GM23338 (cell line): Measurements from ENCODE around the gene C1QTNF7. TPM values are rescaled to one million over a fixed set of nuclear protein-coding genes. Genes with fewer than 3 reads are reported as not detected.

ENCODE experiments used
- ATAC-seq: fragments of 200-7000 bp; cut with Tn5 transposase; 3 replicates; pipeline ENCODE4 v1.9.1; 2020
- DNase-seq: peaks from one replicate; pipeline ENCODE4 v3.0.0-alpha.2; 2015; ENCODE audit warnings: low spot score
- H2AFZ ChIP-seq: fragments of 200-600 bp; sonication (generic); 2 replicates; pipeline ENCODE4 v1.8.0; 2016; ENCODE audit warnings: antibody characterized with exemption, mild to moderate bottlenecking, moderate library complexity
- H3F3A ChIP-seq: fragments of 200-600 bp; sonication (generic); replicated peaks from 2 replicates; pipeline ENCODE4 v1.8.0; 2017; ENCODE audit warnings: antibody characterized with exemption, mixed run types, low read depth
- H3K27ac ChIP-seq: fragments of 200-600 bp; sonication (generic); 2 replicates; pipeline ENCODE4 v1.6.1; 2016; ENCODE audit warnings: low read depth
- H3K27me3 ChIP-seq: fragments of 200-600 bp; sonication (generic); 2 replicates; pipeline ENCODE4 v1.8.0; 2016; ENCODE audit warnings: mild to moderate bottlenecking, mixed run types, moderate library complexity; ENCODE audit not compliant: insufficient read depth
- H3K36me3 ChIP-seq: fragments of 200-600 bp; sonication (generic); 2 replicates; pipeline ENCODE4 v1.8.0; 2016; ENCODE audit warnings: mild to moderate bottlenecking; ENCODE audit not compliant: insufficient read depth
- H3K4me1 ChIP-seq: fragments of 200-600 bp; sonication (generic); 2 replicates; pipeline ENCODE4 v1.8.0; 2016; ENCODE audit warnings: mild to moderate bottlenecking, moderate library complexity; ENCODE audit not compliant: insufficient read depth
- H3K4me2 ChIP-seq: fragments of 200-600 bp; sonication (generic); 2 replicates; pipeline ENCODE4 v1.7.1; 2017; ENCODE audit warnings: mixed run types
- H3K4me3 ChIP-seq: fragments of 200-600 bp; sonication (generic); 2 replicates; pipeline ENCODE4 v1.6.1; 2016; ENCODE audit warnings: mixed run types
- H3K79me2 ChIP-seq: fragments of 200-600 bp; sonication (generic); replicated peaks from 2 replicates; pipeline ENCODE4 v1.8.0; 2017; ENCODE audit warnings: mild to moderate bottlenecking; ENCODE audit not compliant: insufficient read depth
- H3K9me2 ChIP-seq: fragments of 200-600 bp; sonication (generic); 2 replicates; pipeline ENCODE4 v1.8.0; 2017; ENCODE audit not compliant: insufficient read depth
- H4K20me1 ChIP-seq: fragments of 200-600 bp; sonication (generic); replicated peaks from 2 replicates; pipeline ENCODE4 v1.8.0; 2017; ENCODE audit warnings: mild to moderate bottlenecking; ENCODE audit not compliant: insufficient read depth
- H3K27ac Mint-ChIP-seq: 2 replicates; pipeline ENCODE4 v1.8.0; 2020; ENCODE audit warnings: inconsistent platforms, mild to moderate bottlenecking, moderate library complexity, mixed read lengths
- H3K27me3 Mint-ChIP-seq: 3 replicates; pipeline ENCODE4 v1.8.0; 2022; ENCODE audit warnings: low read depth, mild to moderate bottlenecking, moderate library complexity, mixed read lengths, inconsistent platforms; ENCODE audit not compliant: insufficient read depth, poor library complexity
- H3K36me3 Mint-ChIP-seq: 3 replicates; pipeline ENCODE4 v1.8.0; 2021; ENCODE audit warnings: low read depth, mild to moderate bottlenecking, inconsistent platforms, moderate library complexity, mixed read lengths
- H3K4me1 Mint-ChIP-seq: 3 replicates; pipeline ENCODE4 v1.8.0; 2020; ENCODE audit warnings: mild to moderate bottlenecking, inconsistent platforms, mixed read lengths
- H3K4me3 Mint-ChIP-seq: 3 replicates; pipeline ENCODE4 v1.8.0; 2021; ENCODE audit warnings: moderate library complexity, mild to moderate bottlenecking, inconsistent platforms, mixed read lengths
- H3K9me3 Mint-ChIP-seq: 3 replicates; pipeline ENCODE4 v1.8.0; 2020; ENCODE audit warnings: moderate library complexity, mild to moderate bottlenecking, inconsistent platforms, mixed read lengths
- CREB1 ChIP-seq: fragments of 250-450 bp; sonication (Bioruptor Pico); IDR thresholded peaks from 2 replicates; pipeline ENCODE4 v1.5.0; 2020; ENCODE audit warnings: low read depth, mild to moderate bottlenecking, moderate library complexity
- ETS1 ChIP-seq: IDR thresholded peaks from 2 replicates; pipeline ENCODE4 v1.6.1; 2016; ENCODE audit warnings: antibody characterized with exemption
- EZH2 ChIP-seq: fragments of 200-600 bp; sonication (generic); IDR thresholded peaks from one replicate; pipeline ENCODE4 v1.8.0; 2017; ENCODE audit warnings: antibody characterized with exemption, mild to moderate bottlenecking, low read depth; ENCODE audit not compliant: unreplicated experiment
- EZH2phosphoT487 ChIP-seq: fragments of 200-600 bp; sonication (generic); IDR thresholded peaks from one replicate; pipeline ENCODE4 v1.8.1; 2018; ENCODE audit warnings: antibody characterized with exemption; ENCODE audit not compliant: unreplicated experiment
- NANOG ChIP-seq: IDR thresholded peaks from 2 replicates; pipeline ENCODE4 v1.6.1; 2016; ENCODE audit warnings: antibody characterized with exemption, borderline replicate concordance
- POLR2AphosphoS5 ChIP-seq: IDR thresholded peaks from 2 replicates; pipeline ENCODE4 v1.6.1; 2016; ENCODE audit warnings: antibody characterized with exemption, low read depth
- REST ChIP-seq: IDR thresholded peaks from one replicate; pipeline ENCODE4 v1.6.1; 2018; ENCODE audit warnings: antibody characterized with exemption; ENCODE audit not compliant: unreplicated experiment
- STAT1 ChIP-seq: IDR thresholded peaks from one replicate; pipeline ENCODE4 v1.6.1; 2016; ENCODE audit warnings: antibody characterized with exemption; ENCODE audit not compliant: unreplicated experiment
- ZNF114 ChIP-seq: fragments of 250-450 bp; sonication (Bioruptor Pico); IDR thresholded peaks from 2 replicates; pipeline ENCODE4 v1.5.0; 2020; ENCODE audit warnings: mild to moderate bottlenecking, moderate library complexity
- ZNF331 ChIP-seq: fragments of 250-450 bp; sonication (Bioruptor Pico); IDR thresholded peaks from 2 replicates; pipeline ENCODE4 v1.5.0; 2020; ENCODE audit warnings: low read depth, mild to moderate bottlenecking, moderate library complexity
- ZNF462 ChIP-seq: fragments of 250-450 bp; sonication (Bioruptor Pico); IDR thresholded peaks from 2 replicates; pipeline ENCODE4 v1.5.0; 2020; ENCODE audit warnings: mild to moderate bottlenecking, moderate library complexity
- polyA plus RNA-seq: library from polyadenylated mRNA; unstranded; fragments of >200 nt; fragmentation: Nextera tagmentation; extraction: Ambion mirVana; gene quantifications from 2 replicates; pipeline ENCODE4 v1.2.1, GENCODE V29; 2016
- total RNA-seq: library from RNA; depleted of rRNA; stranded (reverse); fragments of >200 nt; shearing (Covaris generic); gene quantifications from 2 replicates; pipeline ENCODE4 v1.2.3, GENCODE V29; 2014

The C1QTNF7 gene
- total and polyA plus RNA-seq, 2 experiments from 2014 or later, result not detected

DNA sequence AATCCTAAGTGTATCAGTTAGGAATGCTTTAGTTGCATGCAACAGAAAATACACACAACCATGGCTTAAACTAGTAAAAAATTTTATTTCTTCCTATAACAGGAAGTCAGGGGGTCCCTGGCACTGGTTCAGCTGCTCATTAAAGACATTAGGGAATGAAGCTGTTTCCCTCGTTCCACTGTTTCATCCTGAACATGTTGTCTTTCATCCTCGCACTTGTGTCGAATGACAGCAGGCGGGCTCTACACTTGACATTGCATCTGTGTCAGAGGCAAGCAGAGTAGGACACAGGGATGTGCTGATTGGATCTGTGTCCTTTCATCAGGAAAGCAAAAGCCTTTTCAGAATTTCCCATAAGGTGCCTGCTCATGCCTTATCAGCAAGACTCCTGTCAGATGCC, 22.8 kb upstream of the C1QTNF7 start:
- ATAC-seq, result no peak
- Mint-ChIP-seq H3K4me3 (no peak overlapping the region), H3K27me3 (no peaks in the 10 kb centered on the region), H3K36me3 (no peaks in the 10 kb centered on the region), H3K9me3 (no peaks in the 10 kb centered on the region), H3K4me1 (peaks cover 21% of the 10 kb centered on the region), H3K27ac (no peak overlapping the region)
- Histone ChIP-seq H3K4me1 (peaks cover 11% of the 10 kb centered on the region), H4K20me1 (no peaks in the 10 kb centered on the region), H3K9me2 (no peaks in the 10 kb centered on the region), H3K36me3 (no peaks in the 10 kb centered on the region), H3F3A (no peaks in the 10 kb centered on the region), H3K27me3 (no peaks in the 10 kb centered on the region), H3K4me3 (no peak overlapping the region), H2AFZ (no peak overlapping the region), H3K27ac (no peak overlapping the region), H3K79me2 (no peaks in the 10 kb centered on the region), H3K4me2 (no peak overlapping the region)
- DNase-seq, result no peak
- TF ChIP-seq CREB1 (CRISPR knock-in tag), result no peak
- TF ChIP-seq POLR2AphosphoS5, result no peak
- TF ChIP-seq EZH2, result no peak
- no peak for TF ChIP-seq NANOG
- TF ChIP-seq ZNF462 (CRISPR knock-in tag), result no peak
- TF ChIP-seq STAT1, result no peak
- TF ChIP-seq ZNF331 (CRISPR knock-in tag), result no peak
- TF ChIP-seq REST, result no peak
- no peak for TF ChIP-seq ZNF114
- TF ChIP-seq EZH2phosphoT487, result no peak
- no peak for TF ChIP-seq ETS1
